HEK293 (cell line): Measurements from ENCODE around the gene NCBP1.
A peak's percentile ranks its signal among the peaks of the same experiment; 100 is the strongest.

Experiments used
- GLI2 ChIP-seq: fragments of 450-650 bp; formaldehyde crosslinking; IDR thresholded peaks from 2 replicates; pipeline ENCODE4; 2017; ENCODE audit warnings: missing biosample characterization, missing genetic modification characterization, low read depth, borderline replicate concordance
- KLF1 ChIP-seq: fragments of 450-650 bp; formaldehyde crosslinking; IDR thresholded peaks from 2 replicates; pipeline ENCODE4 v1.5.1; 2016; ENCODE audit warnings: missing biosample characterization, missing genetic modification characterization
- KLF10 ChIP-seq: fragments of 450-650 bp; IDR thresholded peaks from 2 replicates; pipeline ENCODE4 v1.5.1; 2018; ENCODE audit warnings: missing biosample characterization, mild to moderate bottlenecking, missing genetic modification characterization
- KLF16 ChIP-seq: fragments of 450-650 bp; formaldehyde crosslinking; IDR thresholded peaks from 2 replicates; pipeline ENCODE4 v1.5.1; 2017; ENCODE audit warnings: missing biosample characterization, missing genetic modification characterization
- MEIS1 ChIP-seq: sonication (generic); formaldehyde crosslinking; IDR thresholded peaks from 2 replicates; pipeline ENCODE4 v1.8.1; 2022; ENCODE audit warnings: missing genetic modification reagents, mild to moderate bottlenecking, borderline replicate concordance
- TCF7L2 ChIP-seq: IDR thresholded peaks from 2 replicates; pipeline ENCODE4 v1.6.1; 2011; ENCODE audit warnings: low read depth, mild to moderate bottlenecking, inconsistent platforms, low read length, moderate library complexity, borderline replicate concordance
- ZBTB17 ChIP-seq: fragments of 450-650 bp; formaldehyde crosslinking; IDR thresholded peaks from 2 replicates; pipeline ENCODE4 v1.5.1; 2016; ENCODE audit warnings: missing biosample characterization, missing genetic modification characterization
- ZIC2 ChIP-seq: fragments of 450-650 bp; formaldehyde crosslinking; IDR thresholded peaks from 2 replicates; pipeline ENCODE4 v1.5.1; 2016; ENCODE audit warnings: missing biosample characterization, missing genetic modification characterization
- ZNF112 ChIP-seq: fragments of 450-650 bp; formaldehyde crosslinking; IDR thresholded peaks from 2 replicates; pipeline ENCODE4 v1.5.0; 2017; ENCODE audit warnings: missing biosample characterization, missing genetic modification characterization
- ZNF114 ChIP-seq: fragments of 450-650 bp; formaldehyde crosslinking; IDR thresholded peaks from 2 replicates; pipeline ENCODE4 v1.5.0; 2017; ENCODE audit warnings: missing biosample characterization, missing genetic modification characterization
- ZNF221 ChIP-seq: fragments of 450-650 bp; formaldehyde crosslinking; IDR thresholded peaks from 2 replicates; pipeline ENCODE4 v1.5.1; 2017; ENCODE audit warnings: missing biosample characterization, missing genetic modification characterization, borderline replicate concordance
- ZNF223 ChIP-seq: fragments of 450-650 bp; formaldehyde crosslinking; IDR thresholded peaks from 2 replicates; pipeline ENCODE4 v1.5.1; 2016; ENCODE audit warnings: missing biosample characterization, missing genetic modification characterization
- ZNF23 ChIP-seq: fragments of 450-650 bp; formaldehyde crosslinking; IDR thresholded peaks from 2 replicates; pipeline ENCODE4 v1.5.1; 2016; ENCODE audit warnings: missing biosample characterization, missing genetic modification characterization, borderline replicate concordance
- ZNF311 ChIP-seq: fragments of 450-650 bp; formaldehyde crosslinking; IDR thresholded peaks from 2 replicates; pipeline ENCODE4 v1.5.1; 2017; ENCODE audit warnings: missing biosample characterization, missing genetic modification characterization, borderline replicate concordance
- ZNF341 ChIP-seq: fragments of 450-650 bp; formaldehyde crosslinking; IDR thresholded peaks from 2 replicates; pipeline ENCODE4; 2016; ENCODE audit warnings: low read depth, missing biosample characterization, missing genetic modification characterization
- ZNF416 ChIP-seq: fragments of 450-650 bp; formaldehyde crosslinking; IDR thresholded peaks from 2 replicates; pipeline ENCODE4 v1.5.1; 2016; ENCODE audit warnings: missing biosample characterization, missing genetic modification characterization
- ZNF48 ChIP-seq: fragments of 450-650 bp; formaldehyde crosslinking; IDR thresholded peaks from 2 replicates; pipeline ENCODE4 v1.5.1; 2016; ENCODE audit warnings: missing biosample characterization, missing genetic modification characterization
- ZNF510 ChIP-seq: fragments of 450-650 bp; formaldehyde crosslinking; IDR thresholded peaks from 2 replicates; pipeline ENCODE4 v1.5.1; 2018; ENCODE audit warnings: mild to moderate bottlenecking, missing genetic modification characterization, missing biosample characterization; ENCODE audit not compliant: insufficient replicate concordance
- ZNF548 ChIP-seq: fragments of 450-650 bp; formaldehyde crosslinking; IDR thresholded peaks from 2 replicates; pipeline ENCODE4 v1.5.1; 2016; ENCODE audit warnings: missing biosample characterization, missing genetic modification characterization
- ZNF561 ChIP-seq: fragments of 450-650 bp; IDR thresholded peaks from 2 replicates; pipeline ENCODE4 v1.5.1; 2018; ENCODE audit warnings: missing biosample characterization, missing genetic modification characterization, borderline replicate concordance
- ZNF600 ChIP-seq: fragments of 450-650 bp; formaldehyde crosslinking; IDR thresholded peaks from 2 replicates; pipeline ENCODE4 v1.5.1; 2016; ENCODE audit warnings: missing biosample characterization, missing genetic modification characterization
- ZNF629 ChIP-seq: fragments of 450-650 bp; formaldehyde crosslinking; IDR thresholded peaks from 2 replicates; pipeline ENCODE4 v1.5.1; 2017; ENCODE audit warnings: missing biosample characterization, missing genetic modification characterization
- ZNF658 ChIP-seq: fragments of 450-650 bp; formaldehyde crosslinking; IDR thresholded peaks from 2 replicates; pipeline ENCODE4; 2016; ENCODE audit warnings: missing biosample characterization, missing genetic modification characterization
- ZNF747 ChIP-seq: fragments of 450-650 bp; formaldehyde crosslinking; IDR thresholded peaks from 2 replicates; pipeline ENCODE4 v1.5.1; 2016; ENCODE audit warnings: missing biosample characterization, missing genetic modification characterization
- ZNF830 ChIP-seq: fragments of 450-650 bp; IDR thresholded peaks from 2 replicates; pipeline ENCODE4 v1.5.0; 2018; ENCODE audit warnings: missing biosample characterization, missing genetic modification characterization, low read depth, mild to moderate bottlenecking, moderate library complexity
- TF ChIP-seq, protein P1 (sequence below): fragments of 450-650 bp; formaldehyde crosslinking; IDR thresholded peaks from 2 replicates; pipeline ENCODE4 v1.5.1; 2016; ENCODE audit warnings: missing biosample characterization, missing genetic modification characterization
- TF ChIP-seq, protein P2 (sequence below): fragments of 450-650 bp; formaldehyde crosslinking; IDR thresholded peaks from 2 replicates; pipeline ENCODE4 v1.5.1; 2016; ENCODE audit warnings: missing biosample characterization, missing genetic modification characterization
- TF ChIP-seq, protein P3 (sequence below): fragments of 450-650 bp; formaldehyde crosslinking; conservative IDR thresholded peaks from 2 replicates; pipeline ENCODE4 v1.5.1; 2016; ENCODE audit warnings: low read depth, missing biosample characterization, missing genetic modification characterization
- TF ChIP-seq, protein P4 (sequence below): fragments of 450-650 bp; formaldehyde crosslinking; IDR thresholded peaks from 2 replicates; pipeline ENCODE4 v1.5.1; 2016; ENCODE audit warnings: missing biosample characterization, missing genetic modification characterization
- TF ChIP-seq, protein P5 (sequence below): fragments of 450-650 bp; formaldehyde crosslinking; IDR thresholded peaks from 2 replicates; pipeline ENCODE4 v1.5.1; 2016; ENCODE audit warnings: missing biosample characterization, missing genetic modification characterization

The NCBP1 gene

DNA sequence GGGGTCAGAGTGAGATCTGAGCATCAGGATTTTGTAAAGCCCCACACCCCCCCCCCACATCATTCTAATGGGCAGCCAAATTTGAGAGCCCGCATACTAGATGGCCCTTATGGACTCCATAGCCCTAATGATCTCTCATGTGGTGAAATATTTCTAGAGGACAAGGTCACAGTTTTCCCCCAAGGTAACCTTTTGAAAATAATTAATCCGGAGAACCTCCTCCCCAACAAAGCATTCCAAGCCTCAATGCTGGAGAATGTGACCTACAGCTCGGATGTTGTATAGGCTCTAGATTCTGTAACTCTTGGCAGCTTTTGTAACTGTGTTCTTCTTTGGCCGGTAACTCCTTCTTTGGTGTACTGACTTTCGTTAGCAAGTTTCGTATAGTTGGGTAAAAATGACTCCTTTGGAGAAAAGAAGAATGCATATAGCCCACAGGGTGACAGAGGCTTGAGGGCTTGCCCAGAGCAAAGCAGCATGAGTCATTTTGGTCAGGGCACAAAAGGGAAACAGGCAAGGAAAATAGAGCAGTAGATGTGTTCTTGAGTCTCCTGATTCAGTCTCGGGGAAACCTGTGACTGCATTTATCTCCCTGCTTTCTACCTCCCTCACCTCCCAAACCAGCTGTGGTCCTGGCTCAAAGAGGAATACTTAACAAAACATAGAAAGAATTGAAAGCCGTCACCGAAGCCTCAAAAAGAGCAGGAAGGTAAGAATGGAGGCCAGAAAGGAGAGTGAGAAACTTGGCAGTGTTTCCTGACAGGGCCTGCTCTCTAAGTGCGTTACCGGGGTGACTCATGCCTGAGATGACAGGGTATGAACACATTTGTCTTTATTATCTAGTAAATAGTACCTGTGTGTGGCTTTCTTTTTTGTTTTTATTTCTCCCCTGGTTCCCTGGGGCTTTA is 70.1 kb downstream of the NCBP1 start (continued):
- TF ChIP-seq, protein P1, sequence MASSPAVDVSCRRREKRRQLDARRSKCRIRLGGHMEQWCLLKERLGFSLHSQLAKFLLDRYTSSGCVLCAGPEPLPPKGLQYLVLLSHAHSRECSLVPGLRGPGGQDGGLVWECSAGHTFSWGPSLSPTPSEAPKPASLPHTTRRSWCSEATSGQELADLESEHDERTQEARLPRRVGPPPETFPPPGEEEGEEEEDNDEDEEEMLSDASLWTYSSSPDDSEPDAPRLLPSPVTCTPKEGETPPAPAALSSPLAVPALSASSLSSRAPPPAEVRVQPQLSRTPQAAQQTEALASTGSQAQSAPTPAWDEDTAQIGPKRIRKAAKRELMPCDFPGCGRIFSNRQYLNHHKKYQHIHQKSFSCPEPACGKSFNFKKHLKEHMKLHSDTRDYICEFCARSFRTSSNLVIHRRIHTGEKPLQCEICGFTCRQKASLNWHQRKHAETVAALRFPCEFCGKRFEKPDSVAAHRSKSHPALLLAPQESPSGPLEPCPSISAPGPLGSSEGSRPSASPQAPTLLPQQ (tag by site-specific recombination): no peak
- no peak for TF ChIP-seq ZNF341 (tag by site-specific recombination)
- TF ChIP-seq, protein P2, sequence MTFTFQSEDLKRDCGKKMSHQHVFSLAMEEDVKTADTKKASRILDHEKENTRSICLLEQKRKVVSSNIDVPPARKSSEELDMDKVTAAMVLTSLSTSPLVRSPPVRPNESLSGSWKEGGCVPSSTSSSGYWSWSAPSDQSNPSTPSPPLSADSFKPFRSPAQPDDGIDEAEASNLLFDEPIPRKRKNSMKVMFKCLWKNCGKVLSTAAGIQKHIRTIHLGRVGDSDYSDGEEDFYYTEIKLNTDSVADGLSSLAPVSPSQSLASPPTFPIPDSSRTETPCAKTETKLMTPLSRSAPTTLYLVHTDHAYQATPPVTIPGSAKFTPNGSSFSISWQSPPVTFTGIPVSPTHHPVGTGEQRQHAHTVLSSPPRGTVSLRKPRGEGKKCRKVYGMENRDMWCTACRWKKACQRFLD: no peak
- no peak for TF ChIP-seq ZNF830
- peak; percentile 73 for TF ChIP-seq ZBTB17 (tag by site-specific recombination)
- TF ChIP-seq MEIS1 (CRISPR knock-in tag): peak; percentile 60; the same call in 1 of the 2 replicates
- no peak for TF ChIP-seq ZNF510 (tag by site-specific recombination)
- TF ChIP-seq ZNF600 (tag by site-specific recombination): no peak
- no peak for TF ChIP-seq KLF16 (tag by site-specific recombination)
- TF ChIP-seq KLF10 (tag by site-specific recombination): no peak
- TF ChIP-seq ZNF658 (tag by site-specific recombination): no peak
- no peak for TF ChIP-seq GLI2
- TF ChIP-seq ZNF114 (tag by site-specific recombination): no peak
- TF ChIP-seq ZNF221 (tag by site-specific recombination): no peak
- no peak for TF ChIP-seq ZNF23 (tag by site-specific recombination)
- TF ChIP-seq ZNF223: no peak
- no peak for TF ChIP-seq ZNF548 (tag by site-specific recombination)
- TF ChIP-seq ZNF629 (tag by site-specific recombination): peak; percentile 74
- no peak for TF ChIP-seq TCF7L2
- TF ChIP-seq, protein P3, sequence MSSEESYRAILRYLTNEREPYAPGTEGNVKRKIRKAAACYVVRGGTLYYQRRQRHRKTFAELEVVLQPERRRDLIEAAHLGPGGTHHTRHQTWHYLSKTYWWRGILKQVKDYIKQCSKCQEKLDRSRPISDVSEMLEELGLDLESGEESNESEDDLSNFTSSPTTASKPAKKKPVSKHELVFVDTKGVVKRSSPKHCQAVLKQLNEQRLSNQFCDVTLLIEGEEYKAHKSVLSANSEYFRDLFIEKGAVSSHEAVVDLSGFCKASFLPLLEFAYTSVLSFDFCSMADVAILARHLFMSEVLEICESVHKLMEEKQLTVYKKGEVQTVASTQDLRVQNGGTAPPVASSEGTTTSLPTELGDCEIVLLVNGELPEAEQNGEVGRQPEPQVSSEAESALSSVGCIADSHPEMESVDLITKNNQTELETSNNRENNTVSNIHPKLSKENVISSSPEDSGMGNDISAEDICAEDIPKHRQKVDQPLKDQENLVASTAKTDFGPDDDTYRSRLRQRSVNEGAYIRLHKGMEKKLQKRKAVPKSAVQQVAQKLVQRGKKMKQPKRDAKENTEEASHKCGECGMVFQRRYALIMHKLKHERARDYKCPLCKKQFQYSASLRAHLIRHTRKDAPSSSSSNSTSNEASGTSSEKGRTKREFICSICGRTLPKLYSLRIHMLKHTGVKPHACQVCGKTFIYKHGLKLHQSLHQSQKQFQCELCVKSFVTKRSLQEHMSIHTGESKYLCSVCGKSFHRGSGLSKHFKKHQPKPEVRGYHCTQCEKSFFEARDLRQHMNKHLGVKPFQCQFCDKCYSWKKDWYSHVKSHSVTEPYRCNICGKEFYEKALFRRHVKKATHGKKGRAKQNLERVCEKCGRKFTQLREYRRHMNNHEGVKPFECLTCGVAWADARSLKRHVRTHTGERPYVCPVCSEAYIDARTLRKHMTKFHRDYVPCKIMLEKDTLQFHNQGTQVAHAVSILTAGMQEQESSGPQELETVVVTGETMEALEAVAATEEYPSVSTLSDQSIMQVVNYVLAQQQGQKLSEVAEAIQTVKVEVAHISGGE (tag by site-specific recombination): no peak
- no peak for TF ChIP-seq ZNF112 (tag by site-specific recombination)
- TF ChIP-seq, protein P4, sequence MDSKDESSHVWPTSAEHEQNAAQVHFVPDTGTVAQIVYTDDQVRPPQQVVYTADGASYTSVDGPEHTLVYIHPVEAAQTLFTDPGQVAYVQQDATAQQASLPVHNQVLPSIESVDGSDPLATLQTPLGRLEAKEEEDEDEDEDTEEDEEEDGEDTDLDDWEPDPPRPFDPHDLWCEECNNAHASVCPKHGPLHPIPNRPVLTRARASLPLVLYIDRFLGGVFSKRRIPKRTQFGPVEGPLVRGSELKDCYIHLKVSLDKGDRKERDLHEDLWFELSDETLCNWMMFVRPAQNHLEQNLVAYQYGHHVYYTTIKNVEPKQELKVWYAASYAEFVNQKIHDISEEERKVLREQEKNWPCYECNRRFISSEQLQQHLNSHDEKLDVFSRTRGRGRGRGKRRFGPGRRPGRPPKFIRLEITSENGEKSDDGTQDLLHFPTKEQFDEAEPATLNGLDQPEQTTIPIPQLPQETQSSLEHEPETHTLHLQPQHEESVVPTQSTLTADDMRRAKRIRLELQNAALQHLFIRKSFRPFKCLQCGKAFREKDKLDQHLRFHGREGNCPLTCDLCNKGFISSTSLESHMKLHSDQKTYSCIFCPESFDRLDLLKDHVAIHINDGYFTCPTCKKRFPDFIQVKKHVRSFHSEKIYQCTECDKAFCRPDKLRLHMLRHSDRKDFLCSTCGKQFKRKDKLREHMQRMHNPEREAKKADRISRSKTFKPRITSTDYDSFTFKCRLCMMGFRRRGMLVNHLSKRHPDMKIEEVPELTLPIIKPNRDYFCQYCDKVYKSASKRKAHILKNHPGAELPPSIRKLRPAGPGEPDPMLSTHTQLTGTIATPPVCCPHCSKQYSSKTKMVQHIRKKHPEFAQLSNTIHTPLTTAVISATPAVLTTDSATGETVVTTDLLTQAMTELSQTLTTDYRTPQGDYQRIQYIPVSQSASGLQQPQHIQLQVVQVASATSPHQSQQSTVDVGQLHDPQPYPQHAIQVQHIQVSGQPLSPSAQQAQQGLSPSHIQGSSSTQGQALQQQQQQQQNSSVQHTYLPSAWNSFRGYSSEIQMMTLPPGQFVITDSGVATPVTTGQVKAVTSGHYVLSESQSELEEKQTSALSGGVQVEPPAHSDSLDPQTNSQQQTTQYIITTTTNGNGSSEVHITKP (tag by site-specific recombination): no peak
- TF ChIP-seq ZNF311 (tag by site-specific recombination): no peak
- TF ChIP-seq ZNF416 (tag by site-specific recombination): no peak
- no peak for TF ChIP-seq KLF1 (tag by site-specific recombination)
- TF ChIP-seq ZNF747 (tag by site-specific recombination): no peak
- TF ChIP-seq ZIC2 (tag by site-specific recombination): no peak
- TF ChIP-seq ZNF561 (tag by site-specific recombination): no peak
- TF ChIP-seq, protein P5, sequence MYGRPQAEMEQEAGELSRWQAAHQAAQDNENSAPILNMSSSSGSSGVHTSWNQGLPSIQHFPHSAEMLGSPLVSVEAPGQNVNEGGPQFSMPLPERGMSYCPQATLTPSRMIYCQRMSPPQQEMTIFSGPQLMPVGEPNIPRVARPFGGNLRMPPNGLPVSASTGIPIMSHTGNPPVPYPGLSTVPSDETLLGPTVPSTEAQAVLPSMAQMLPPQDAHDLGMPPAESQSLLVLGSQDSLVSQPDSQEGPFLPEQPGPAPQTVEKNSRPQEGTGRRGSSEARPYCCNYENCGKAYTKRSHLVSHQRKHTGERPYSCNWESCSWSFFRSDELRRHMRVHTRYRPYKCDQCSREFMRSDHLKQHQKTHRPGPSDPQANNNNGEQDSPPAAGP (tag by site-specific recombination): no peak
- TF ChIP-seq ZNF48 (tag by site-specific recombination): no peak
